ENCODE measurements around the gene ARRDC4.
"Not testable (repeated sequence)": the region's sequence is repeated elsewhere in the genome, so short reads cannot be mapped to it uniquely, and the experiment has no call there.

ARRDC4 gene

GRCh38 chr15:97966924-97967620 lies 6.6 kb downstream of the ARRDC4 start:
- peak; percentile 68 for DNase-seq

DNA sequence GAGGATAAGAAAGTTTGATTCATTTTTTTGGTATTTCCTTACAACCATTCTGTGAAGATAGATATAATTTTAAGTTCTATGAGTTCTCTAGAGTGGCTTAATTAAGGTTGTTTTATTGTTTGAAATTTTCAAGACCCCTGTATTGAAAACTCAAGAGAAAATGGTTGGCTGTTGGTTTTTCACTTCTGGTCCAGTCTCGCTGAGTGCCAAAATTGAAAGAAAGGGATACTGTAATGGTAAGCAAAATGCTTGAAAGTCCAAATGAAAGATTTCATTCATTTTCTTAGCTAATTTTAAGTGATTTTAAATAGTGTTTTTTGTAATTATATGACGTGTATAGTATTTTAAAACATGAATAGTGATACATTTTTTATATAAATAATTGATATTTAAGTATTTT lies 7.4 kb downstream of the ARRDC4 start:
- DNase-seq = no peak

DNA sequence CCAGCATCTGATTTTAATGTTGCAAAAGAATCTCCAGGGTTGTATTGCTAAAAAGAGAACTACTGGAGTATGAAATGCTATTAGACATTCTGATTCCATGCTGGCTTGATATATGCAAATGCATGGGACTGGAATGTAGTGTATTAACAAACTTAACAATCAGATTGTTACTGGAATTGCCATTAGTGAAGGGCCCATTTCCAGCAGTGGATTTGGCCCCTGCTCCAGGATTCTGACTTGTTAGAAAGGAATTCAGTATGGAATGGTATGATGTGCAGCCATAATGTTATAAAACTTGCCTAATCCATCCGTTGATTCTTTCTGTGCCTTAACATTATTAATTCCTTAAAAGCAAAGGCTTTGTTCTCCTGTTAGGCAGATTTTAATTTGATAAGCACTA lies 7.9 kb downstream of the ARRDC4 start:
- DNase-seq = peak; percentile 93

DNA sequence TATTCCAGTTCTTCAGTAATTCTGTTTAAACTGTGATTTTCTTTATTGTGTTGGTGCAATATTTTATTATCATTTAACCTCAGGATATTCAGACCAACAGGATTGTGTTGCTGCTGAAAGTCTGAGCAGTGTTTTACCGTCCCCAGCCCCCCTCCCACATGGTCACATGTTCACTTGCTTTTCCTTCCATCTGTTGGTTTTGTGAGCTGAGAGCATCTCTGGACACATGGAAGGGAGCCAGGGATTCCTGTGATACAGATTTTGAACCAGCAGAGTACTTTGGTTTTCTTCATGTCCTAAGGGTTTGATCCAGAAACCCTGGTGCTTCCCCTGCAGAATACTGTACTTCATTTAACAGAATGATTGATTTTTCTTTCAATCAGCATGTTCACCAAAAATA lies 11.9 kb downstream of the ARRDC4 start:
- no peak for DNase-seq

GRCh38 chr15:97976129-97976528 lies 15.6 kb downstream of the ARRDC4 start:
- no peak for DNase-seq

GRCh38 chr15:97976766-97977503 lies 16.4 kb downstream of the ARRDC4 start:
- no peak for DNase-seq

DNA sequence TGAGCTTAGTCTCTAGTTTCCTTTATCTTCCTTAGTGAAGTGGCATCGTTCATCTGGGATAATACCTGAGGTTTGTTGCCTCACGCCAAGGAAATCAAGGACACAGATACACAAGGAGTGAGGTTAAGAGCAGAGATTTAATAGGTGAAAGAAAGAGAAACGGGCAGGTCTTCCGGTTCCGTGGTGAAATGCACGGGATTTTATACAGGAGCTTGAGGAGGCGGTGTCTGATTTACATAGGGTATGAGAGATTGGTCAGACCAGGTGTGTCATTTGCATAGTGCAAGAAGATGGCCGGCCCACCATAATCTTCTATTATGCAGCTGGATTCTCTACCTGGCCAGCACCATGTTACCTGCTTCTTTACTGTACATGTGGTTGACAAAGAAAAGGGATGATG lies 17.2 kb downstream of the ARRDC4 start:
- no peak for DNase-seq

DNA sequence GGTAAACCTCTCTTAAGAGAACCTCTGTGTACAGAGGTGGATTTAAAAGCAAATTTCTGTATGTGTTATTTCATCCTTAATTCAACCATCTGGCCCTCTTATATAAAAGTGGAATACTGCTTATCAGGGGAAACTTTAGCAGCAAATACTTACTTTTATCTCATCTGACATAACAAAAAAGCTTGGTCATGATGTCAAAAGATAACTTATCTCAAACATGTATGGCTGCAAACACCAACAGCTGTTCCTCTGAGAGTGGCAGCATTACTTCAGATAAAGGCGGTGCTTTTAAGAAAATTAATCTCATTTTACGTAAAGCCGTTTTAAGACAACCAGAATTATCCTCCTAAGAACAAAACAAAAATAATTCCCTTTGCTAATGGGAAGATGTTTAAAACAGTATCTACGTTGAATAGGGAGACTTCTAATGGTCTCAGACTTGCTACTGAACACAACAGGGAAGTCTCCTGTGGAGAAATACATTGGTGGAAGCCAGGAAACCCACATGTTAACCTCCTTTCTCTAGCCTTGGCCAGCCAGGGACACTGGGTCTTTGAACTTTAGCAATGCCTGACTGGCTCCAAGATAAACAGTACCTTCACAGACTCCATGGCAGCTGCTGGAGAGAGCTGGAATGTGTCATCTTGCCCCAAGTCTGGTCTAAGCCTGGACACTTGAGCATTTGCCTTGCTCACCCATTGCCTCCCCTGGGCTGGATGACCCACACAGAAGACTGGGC lies 18.1 kb downstream of the ARRDC4 start:
- no peak for DNase-seq

GRCh38 chr15:97979140-97979520 lies 18.6 kb downstream of the ARRDC4 start:
- DNase-seq = no peak

DNA sequence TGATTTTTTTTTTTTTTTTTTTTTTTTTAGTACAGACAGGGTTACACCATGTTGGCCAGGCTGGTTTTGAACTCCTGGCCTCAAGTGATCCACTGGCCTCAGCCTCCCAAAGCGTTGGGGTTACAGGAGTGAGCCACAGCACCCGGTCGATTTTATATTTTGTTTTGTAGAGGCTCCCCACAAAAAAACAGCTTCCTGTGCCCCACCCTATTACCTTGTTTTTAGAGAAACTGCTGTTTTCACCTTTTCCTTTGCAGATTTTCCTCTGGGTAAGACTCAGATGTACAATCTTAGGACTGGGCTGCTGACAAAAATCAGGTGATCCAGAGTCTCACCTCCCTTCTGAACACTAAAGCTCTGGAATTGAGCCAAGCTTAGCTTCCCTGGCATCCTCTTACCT lies 20.6 kb downstream of the ARRDC4 start:
- DNase-seq = no peak

DNA sequence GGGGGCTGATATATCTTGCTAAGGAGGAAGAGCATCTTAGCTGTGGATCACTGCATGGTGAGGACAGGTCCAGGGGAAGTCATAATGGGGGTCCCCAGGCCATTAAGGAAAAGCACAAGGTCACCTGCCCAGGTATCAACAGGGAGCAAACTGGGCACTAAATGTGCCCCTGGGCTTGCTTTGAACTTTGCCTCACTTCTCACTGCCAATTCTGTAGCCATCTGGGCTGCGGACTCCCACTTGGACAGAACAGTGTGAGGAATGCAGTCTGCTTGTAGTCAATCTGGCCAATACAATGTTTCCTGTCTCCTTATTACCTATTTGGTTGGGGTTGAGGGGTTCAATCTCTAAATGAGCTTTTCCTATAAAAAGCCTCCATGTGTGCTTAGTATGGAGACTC lies 21.3 kb downstream of the ARRDC4 start:
- DNase-seq = no peak

DNA sequence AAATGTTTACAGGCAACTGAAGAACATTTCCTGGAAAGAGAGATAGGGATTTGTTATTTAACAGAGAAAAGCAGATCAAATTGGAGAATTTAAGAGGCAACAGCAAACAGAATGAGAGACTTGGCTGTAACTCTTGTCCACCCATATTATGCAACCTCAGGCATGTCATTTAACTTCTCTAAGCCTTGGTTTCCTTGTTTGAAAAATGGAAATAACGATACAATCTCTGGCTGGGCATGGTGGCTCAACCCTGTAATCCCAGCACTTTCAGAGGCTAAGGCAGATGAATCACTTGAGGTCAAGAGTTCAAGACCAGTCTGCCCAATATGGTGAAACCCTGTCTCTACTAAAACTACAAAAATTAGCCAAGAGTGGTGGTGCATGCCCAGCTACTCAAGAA lies 23.7 kb downstream of the ARRDC4 start:
- DNase-seq = no peak

GRCh38 chr15:97985979-97986378 lies 25.5 kb downstream of the ARRDC4 start:
- not testable (repeated sequence) for DNase-seq

GRCh38 chr15:97986781-97987180 lies 26.3 kb downstream of the ARRDC4 start:
- no peak for DNase-seq

GRCh38 chr15:97989299-97989698 lies 28.8 kb downstream of the ARRDC4 start:
- DNase-seq = no peak

DNA sequence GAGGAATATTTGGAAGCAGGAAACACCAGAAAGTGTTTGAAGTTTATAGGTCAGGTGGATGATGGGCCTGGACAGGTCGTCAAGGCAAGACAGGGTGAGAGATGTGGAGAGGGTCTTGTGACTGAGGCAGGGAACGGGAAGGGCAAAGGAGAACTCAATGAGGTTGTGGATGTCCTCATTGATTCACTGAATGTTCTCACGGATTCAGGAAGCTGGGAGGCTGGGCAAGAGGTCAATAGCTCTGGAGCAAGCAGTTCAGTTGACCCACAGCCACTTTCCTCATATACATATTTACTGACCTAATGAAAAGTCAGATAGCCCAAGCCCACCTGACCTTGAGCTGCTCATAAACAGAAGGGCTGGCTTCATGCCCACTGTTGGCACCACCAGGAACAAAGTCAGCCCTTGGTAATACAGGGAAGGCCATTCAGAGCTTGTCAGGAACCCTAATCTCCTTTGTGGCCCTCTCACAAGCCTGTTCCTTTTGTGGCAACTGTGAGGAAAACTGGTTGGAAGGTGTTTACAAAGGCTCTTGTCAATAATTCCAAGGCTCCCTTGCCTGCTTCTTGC lies 31.6 kb downstream of the ARRDC4 start:
- no peak for DNase-seq

- DNase-seq = no peak
These were observed 32.3 kb downstream of the ARRDC4 start for GRCh38 chr15:97992823-97993222.

- peak; percentile 25 for DNase-seq
These were observed 32.8 kb downstream of the ARRDC4 start for GRCh38 chr15:97993310-97993738.

- no peak for DNase-seq
These were observed 33.7 kb downstream of the ARRDC4 start for GRCh38 chr15:97994236-97994635.

- no peak for DNase-seq
These were observed 34.7 kb downstream of the ARRDC4 start for GRCh38 chr15:97995192-97995591.

DNA sequence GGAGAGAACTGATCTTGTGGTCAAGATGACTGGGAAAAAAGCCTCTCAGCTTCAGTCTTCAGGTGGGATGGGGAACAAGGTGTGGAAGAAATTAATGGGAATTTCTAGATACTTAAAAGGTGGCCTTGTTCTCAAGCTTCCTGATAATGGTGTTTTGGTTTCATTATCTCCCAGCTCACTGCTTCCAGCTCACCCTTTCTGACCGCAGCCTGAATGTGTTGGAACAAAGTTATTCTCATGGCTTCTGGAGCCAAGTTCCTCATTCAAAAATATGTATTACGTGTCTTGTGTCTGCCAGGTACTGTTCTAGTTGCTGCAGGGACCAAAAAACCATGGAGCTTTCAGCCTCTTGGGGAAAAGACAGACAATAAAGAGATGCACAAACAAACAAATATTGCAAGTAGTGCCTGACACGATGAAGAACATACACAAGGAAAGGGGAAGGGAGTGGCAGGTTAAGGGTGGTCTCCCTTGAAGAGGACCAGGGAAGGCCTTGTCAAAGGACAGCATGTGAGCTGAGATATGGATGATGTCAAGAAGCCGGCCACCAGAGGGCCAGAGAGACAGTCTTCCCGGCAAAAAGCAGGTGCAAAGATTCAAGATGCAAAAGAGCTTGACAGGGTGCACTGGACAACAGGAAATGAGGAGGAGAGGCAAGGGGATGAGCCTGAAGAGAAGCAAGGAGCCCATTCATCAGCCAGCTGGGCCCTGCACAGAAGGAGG lies 35.5 kb downstream of the ARRDC4 start:
- no peak for DNase-seq

- no peak for DNase-seq
These were observed 38.0 kb downstream of the ARRDC4 start for GRCh38 chr15:97998307-97999071.

Data from fibroblast of skin of right quadriceps (primary cell).